GM19238 (cell line): ENCODE results near the gene PDZRN4.
"Not testable (repeated sequence)": the region's sequence is repeated elsewhere in the genome, so short reads cannot be mapped to it uniquely, and the experiment has no call there.

Experiments
- DNase-seq: peaks from one replicate; pipeline ENCODE4 v3.0.0; 2011; ENCODE audit warnings: low spot score; ENCODE audit not compliant: insufficient read length

Gene PDZRN4

DNA sequence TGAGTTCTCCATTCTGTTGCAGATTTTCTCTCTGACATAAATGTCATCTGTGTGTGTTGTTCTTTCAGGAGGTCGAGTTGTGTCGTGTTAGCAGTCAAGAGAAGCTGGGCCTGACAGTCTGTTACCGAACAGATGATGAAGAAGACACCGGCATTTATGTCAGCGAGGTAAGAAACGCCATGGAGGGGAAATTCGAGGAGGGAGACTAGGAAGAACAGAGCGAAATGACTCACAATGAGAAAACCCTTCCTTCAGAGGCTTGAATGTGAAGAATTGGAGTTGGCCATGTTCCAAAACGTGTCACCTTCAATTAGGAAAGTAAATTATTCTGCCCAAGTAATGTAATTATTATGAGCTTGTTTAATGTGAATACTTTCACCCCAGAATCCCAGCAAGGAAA lies 364.5 kb downstream of the PDZRN4 start:
- DNase-seq: no peak

DNA sequence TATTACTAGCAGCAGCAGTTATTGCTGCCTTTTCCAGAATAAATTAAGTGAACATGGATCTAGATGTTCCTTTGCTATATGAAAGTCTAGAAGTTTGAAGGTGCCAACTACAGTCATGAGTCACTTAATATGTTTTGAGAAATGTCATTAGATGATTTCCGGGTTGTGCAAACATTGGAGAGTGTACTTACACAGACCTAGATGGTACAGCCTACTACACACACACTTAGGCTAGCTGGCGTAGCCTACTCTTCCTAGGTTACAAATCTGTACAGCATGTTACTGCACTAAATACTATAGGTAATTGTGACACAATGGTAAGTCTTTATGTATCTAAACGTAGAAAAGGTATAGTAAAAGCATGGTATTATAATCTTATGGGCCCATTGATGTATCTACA lies 368.1 kb downstream of the PDZRN4 start:
- DNase-seq: no peak

DNA sequence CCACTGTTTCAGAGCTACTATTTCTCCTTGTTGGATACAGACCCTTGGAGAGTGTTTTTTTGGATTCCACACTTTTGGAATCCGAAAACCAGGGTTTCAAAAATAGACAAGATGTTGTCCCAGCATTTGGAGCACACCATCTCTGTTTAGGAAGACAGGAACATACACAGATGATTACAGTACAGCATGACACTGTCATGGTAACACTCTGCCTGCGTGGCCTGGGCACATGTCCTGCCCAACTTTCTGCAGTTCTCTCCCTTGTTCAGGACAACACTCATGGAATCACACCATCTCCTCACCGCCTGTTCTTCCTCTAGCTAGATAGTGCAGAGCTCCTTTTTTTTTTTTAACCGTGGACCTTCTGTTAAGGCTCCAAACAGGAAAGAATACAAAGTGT lies 369.2 kb downstream of the PDZRN4 start:
- no peak for DNase-seq

DNA sequence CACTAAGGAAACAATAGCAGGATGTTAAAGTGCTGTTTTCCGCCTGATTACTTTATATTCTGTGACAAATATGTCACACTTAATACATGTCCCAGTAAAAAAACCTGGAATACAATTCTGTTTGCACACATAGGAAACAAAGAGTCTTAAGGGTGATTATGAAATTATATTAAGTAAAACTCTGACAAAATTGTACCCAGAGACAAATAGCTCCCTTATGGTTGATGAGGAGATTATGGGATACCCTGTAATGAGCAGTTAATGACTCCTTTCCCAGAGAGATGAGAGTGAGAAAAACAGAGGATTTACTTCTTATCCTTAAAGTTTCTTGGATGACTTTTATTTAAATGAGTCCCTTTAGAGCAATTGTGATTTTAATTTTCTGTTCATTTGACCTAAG lies 370.6 kb downstream of the PDZRN4 start:
- DNase-seq: no peak

DNA sequence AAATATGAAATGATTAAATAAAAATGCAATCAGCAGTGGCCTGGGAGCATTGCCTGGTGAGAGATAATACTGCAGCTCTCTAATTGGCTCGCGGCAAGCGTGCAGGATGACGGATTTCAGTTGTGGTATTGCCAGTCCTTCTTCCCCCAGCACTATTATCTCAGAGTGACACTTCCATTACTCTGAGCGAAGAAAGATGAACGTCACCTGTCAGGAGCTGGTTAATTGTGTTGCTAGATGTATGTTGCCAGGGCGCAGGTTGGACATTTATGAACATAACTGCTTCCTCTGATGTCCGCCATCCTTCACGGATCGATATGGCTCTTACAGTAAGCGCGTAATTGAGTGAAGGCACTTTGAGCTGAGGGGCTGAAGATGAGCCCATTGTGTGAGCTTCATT lies 374.9 kb downstream of the PDZRN4 start:
- no peak for DNase-seq

DNA sequence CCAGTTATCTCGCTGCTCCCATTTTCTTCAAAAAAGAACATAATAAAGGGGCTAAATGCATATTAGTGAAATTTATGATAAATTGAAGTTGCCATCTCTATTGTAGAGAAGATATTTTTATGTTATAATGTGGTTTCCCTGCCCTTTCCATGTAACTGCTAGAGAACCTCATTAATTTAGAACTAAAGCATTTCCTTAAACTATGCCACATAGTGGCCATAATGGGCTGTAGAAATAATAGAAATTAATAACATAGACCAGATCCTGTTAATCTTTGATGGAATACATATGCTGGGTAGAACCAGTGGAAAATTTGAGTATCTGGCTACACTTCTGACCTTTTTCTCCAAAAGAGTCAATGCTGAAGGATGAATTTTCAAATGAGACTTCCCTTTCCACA lies 376.7 kb downstream of the PDZRN4 start:
- DNase-seq: no peak

DNA sequence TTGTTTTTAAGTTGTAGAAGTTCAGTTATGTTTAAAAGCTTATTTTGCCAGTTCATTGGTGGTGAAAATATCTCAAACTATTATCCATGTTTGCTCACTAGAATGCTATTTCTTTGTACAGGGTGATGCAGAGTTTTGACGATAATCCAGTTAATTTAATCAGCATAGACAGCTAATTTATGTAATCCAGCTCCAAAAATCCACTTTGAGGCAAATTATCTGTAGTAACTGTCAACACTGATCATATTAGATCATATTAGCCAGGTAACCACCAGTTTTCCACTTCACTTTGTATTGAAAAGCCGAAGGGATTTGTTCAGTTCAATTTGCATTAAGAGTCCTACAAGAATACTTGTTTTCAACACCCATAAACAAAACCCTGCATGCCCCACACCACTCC lies 378.6 kb downstream of the PDZRN4 start:
- no peak for DNase-seq

DNA sequence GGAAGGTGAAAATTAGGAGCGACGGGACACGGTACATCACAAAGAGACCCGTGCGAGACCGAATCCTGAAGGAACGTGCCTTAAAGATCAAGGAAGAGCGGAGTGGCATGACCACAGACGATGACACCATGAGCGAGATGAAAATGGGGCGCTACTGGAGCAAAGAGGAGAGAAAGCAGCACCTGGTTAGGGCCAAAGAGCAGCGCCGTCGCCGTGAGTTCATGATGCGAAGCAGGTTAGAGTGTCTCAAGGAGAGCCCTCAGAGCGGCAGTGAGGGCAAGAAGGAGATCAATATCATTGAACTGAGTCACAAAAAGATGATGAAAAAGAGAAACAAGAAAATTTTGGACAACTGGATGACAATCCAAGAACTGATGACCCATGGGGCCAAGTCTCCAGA lies 385.3 kb downstream of the PDZRN4 start:
- no peak for DNase-seq

DNA sequence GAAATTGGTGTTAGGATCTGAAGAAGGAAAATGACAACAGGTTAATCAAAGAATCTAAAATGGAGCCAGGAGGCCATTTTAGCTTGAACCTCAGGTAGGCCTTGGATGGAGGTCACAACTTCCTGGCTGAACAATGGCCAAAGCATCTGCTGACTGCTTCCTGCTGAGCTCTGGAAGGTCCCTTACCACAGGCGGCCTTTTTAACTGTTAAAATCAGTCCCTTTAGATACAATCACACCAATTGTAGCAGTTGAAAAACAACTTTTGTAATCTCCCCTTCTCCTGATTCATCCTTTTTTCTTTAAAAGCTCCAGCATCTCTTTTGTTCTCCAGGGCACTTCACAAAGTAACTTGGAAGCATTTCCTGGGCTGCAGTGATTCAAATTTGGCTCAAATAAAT lies 388.8 kb downstream of the PDZRN4 start:
- no peak for DNase-seq

DNA sequence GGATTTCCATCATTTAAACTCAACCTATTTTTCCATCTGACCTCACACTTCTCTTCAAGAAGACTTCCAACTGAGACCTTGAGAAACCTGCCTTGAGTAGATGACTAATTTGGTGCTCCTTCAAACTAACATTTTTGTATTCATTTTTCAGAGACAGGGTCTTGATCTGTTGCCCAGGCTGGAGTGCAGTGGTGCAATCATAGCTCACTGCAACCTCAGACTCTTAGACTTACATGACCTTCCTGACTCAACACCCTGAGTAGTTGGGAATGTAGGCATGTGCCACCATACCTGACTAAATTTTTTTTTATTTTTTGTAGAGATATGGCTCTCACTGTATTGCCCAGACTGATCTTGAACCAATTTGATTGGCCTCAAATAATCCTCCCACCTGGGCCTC lies 389.9 kb downstream of the PDZRN4 start:
- no peak for DNase-seq

DNA sequence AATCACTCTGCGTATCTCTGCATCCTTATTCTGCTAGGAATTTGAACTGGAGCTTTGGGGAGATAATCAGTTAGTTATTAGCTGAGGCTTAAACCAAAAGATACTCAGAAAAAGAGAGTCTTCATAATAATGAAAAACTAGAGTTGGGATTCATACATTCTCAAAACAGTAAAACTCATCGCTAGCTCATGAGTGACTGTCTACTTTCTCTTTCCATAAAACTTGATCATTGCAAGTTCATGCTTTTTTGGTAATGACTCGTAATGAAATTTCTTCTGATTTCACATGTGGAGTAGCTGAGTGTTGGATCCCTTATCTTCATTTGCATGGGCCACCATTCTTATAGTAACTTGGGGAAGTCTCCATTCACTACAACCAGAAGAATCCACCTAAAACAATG lies 397.7 kb downstream of the PDZRN4 start:
- no peak for DNase-seq

DNA sequence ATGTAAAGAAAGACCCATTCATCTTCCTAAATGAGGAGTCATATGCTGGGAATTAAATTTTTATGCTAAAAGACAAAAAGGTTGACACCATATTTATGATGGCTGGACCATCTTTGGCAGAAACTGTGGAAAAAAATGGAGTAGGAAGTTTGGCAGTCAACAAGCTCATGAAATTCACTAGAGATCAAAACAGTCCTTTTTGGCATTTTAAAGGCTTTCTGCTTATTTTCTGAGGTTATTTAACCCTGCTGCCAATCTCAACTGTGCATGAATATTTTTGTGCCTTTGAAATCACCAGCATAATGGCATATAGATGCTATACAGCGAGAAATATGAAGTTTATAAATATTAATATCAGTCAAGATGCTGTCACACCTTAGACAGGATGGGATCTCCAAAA lies 399.5 kb downstream of the PDZRN4 start:
- no peak for DNase-seq

DNA sequence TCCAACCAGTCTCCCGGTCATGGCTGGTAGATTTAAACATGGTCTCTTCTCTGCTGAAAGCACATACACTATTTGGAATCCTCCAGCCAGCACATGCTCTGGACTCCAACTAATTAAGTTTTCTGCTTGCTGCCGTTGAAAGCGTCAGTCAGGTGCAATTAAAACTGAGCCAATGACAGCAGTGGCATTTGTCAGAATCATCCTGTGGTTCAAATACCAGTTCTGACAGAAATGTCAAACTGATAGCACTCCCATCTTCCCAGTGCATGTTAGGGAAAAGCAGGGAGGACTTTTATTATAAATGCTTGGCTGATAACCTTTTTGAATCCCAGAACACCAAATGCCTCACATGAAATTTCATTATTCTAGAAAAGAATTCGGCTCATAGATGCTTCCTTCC lies 401.8 kb downstream of the PDZRN4 start:
- no peak for DNase-seq

DNA sequence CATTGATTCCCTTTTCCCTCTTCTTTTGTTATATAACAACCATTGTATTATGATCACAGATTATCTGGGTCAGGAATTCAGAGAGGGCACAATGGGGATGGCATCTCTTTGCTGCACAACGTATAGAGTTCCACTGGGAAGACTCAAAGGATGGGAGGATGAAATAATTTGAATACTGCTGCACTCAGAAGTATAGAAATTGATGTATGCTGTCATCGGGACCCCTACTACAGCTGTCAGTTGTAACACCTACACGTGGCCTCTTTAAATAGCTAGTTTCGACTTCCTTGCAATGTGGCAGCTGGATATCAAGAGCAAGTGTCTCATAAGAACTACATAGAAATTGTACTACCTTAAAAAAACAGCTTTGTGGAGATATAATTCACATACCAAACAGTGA lies 408.1 kb downstream of the PDZRN4 start:
- DNase-seq: no peak

DNA sequence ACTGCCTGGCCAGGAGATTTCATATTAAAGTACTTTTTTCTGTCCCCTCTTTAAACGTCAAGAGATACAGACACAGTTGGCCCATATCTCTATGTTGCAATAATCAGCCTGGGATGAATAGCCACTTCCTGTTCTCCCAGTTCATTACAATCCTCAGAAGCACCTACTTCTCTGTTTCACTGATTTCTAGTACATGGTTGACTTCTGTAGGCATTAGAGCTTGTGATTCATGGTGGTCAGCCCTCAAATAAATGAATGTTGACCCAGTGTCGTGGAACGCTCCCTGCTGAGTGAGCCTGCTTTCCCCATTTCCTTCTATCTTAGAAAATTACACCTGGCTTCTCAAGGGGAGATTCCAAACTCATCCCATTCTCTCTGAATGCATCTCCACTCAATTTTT lies 416.7 kb downstream of the PDZRN4 start:
- no peak for DNase-seq

DNA sequence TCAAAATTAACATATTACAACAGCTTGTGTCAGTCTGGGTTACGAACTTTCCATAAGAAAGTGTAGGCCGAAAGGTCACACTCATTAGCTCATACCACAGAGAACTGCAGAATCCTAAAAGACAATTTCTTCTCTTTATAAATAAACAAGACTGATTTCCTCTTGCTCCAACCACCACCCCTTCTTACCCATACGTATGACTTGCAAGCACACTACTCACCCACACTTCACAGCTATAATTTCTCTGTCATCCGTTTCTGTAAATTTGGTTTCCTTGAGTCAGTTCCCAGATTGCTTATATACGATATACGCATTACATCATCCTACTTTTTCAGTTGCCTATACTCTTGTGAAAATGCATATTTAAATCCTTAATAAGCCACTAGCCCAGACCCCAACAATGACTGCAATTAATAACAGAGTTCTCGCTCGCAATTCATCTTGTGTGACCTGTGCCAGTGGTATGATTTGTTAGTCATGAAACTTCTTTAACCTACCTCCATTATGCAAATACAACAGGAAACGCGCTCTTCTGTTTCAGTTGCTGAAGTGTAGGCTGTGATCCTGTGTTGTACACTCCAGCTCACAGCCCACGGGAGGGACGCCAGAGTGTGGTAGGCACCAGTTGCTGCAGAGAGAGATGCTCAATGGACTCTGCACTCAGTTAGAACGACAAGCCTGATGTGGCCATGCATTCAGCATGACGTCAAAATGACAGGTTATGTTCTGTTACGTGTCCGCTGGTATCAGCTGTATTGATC lies 417.6 kb downstream of the PDZRN4 start:
- DNase-seq: no peak

DNA sequence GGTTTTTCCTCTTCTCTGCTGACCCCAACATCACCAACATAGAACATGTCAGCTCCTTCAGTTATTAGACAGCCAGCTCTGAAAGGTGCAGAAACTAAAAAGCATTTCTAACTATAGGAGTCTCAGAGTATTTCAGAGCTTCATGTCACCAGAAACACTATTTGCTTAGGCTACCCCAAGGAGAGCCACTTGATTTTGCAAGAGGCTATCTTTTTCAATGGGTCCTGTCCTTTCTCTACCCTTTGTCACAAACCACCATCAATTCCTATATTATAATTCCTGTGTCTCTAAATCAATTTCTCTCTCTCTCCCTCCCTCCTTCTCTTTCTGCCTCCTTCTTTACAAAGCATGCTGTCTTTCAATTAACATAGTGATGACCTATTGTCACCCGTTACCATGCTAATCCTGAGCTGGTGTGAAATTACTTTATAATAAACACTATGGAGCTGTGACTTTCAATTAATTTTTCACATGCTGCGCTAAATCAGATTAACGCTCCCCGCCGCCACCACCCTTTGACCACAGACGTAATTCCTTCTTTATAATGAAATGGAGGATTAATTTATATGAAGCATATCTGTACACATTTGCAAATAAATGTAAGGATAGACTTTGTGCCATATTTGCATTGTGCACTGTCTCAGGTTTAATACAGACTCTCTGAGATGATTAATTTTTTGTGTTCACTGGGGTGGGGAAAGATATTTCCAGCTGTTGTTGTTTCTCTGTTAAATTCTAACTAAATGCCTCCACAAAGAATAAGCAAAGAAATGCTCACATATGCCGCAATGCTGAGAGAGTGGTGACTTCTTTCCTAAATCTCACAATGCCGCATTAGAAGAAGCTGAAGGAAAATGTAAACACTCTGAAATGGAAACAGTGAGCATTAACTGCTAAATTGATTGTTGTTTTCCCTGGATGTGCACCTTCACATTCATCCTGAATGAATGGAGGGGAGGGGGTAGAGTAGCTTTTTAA lies 418.6 kb downstream of the PDZRN4 start:
- no peak for DNase-seq

DNA sequence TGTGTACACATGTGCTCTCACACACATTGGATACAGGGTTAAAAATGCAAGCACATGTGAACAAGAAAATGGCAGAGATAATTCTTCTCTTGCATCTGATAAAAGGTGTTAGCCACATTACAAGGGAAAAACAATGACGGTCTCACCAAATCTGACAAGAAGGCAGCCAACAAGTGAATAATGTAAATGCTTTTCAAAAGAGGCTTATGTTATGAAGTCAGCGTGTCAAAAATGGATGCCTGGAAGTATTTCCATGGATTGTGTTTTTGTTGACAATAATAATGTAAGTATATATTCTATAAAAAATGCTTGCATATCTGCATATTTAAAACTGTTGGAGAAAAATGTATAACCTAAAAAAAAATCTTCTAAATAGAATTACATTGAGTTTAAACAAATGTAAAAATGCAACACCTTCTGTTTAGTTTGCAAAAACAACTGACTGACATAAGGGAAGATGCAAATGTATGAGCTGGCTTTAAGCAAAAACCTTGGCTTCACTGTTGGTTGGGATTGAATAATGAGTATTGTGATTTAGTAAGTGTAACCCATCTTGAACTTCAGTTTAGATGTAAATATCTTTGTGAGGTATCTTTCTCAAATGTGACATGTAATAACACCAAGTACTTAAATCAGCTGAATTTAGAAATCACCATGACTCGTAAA lies 424.9 kb downstream of the PDZRN4 start:
- DNase-seq: no peak

DNA sequence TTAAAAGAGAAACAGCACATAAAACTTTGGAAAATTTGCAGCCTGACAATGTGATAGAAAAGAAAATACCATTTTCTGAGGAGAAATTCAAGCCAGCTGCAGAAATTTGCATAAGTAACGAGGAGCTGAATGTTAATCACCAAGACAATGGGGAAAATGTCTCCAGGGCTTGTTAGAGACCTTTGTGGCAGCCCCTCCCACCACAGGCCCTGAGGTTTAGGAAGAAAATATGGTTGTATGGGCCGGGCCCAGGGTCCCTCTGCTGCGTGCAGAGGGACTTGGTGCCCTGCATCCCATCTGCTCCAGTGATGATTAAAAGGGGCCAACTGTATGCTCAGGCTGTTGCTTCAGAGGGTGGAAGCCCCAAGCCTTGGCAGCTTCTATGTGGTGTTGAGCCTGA lies 427.1 kb downstream of the PDZRN4 start:
- DNase-seq: not testable (repeated sequence)

DNA sequence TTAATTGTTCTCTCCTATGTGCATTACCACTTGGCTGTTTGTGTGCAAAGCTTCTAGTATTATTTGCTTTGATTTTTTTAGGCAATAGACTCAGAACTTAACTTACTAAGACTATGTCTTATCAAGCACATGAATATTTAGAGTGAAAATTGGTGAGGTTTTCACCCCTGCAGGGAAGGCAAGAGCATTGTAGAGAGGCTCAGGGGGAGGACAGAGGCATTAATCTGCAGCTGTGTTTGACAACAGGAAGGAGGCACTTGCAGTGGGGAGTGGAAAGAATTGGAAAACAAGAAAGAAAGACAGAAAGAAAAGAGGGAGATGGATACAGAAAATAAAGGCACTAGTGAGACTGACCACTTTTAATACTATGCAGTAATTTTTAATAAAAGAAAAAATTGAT lies 431.6 kb downstream of the PDZRN4 start:
- DNase-seq: no peak

DNA sequence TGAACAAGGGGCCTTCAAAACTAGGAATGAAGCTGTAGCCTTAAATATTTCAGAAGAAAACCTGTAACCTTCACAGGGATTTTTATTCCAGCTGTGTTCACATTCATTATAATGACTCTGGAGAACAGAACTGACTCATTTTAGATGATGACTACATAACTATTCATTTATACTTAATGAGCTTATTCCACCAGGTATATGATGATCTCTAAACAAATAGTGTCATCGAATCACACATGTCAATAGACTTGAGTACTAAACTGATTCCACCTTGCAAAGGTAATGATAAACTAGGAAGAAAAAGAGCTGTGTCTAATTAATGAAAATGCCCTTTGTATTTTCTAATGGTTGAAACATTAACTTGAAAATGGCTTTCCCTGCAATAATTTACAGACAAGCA lies 433.2 kb downstream of the PDZRN4 start:
- DNase-seq: no peak
